ENCODE measurements around the gene TRPM3. TPM values are rescaled to one million over a fixed set of nuclear protein-coding genes. Genes with fewer than 3 reads are reported as not detected.

Gene TRPM3
- total RNA-seq, 2 experiments from 2014 or later, result not detected

- no peak overlapping the region for H3K4me3 Mint-ChIP-seq
Measured at GRCh38 chr9:70954596-70955143, 166.8 kb downstream of the TRPM3 start.

GRCh38 chr9:70954126-70954525, 167.3 kb downstream of the TRPM3 start:
- H3K36me3 ChIP-seq (ENCODE audit: insufficient read depth, low read length), result no peaks in the 10 kb centered on the region
- no peak for TF ChIP-seq CTCF (IDR thresholded peaks at IDR 0.05)
- H3K27me3 Mint-ChIP-seq, result no peaks in the 10 kb centered on the region
- H3K4me3 ChIP-seq (ENCODE audit: low read length), result no peak overlapping the region
- H3K4me3 Mint-ChIP-seq, result no peak overlapping the region
- H3K27ac ChIP-seq (ENCODE audit: low read depth in 1 of 2, low read length in 2 of 2), result no peak overlapping the region
- intact Hi-C loops (cut with DNase I, micrococcal nuclease), result no loop called here
- H3K4me1 Mint-ChIP-seq (ENCODE audit: low read depth), result no peaks in the 10 kb centered on the region
- DNase-seq, result no peak
- H3K36me3 Mint-ChIP-seq (ENCODE audit: low read depth), result no peaks in the 10 kb centered on the region
- H3K27ac Mint-ChIP-seq, result no peak overlapping the region
- POLR2A ChIA-PET, result no interaction called here
- H3K4me1 ChIP-seq (ENCODE audit: insufficient read depth, low read length), result no peaks in the 10 kb centered on the region
- CTCF ChIA-PET, result interaction anchor here (1.2 kb wide), 1 partner anchor 14 kb away, joined by 3 read pairs; no protein-coding TSS in a partner anchor
- ATAC-seq (ENCODE audit: poor library complexity), result no peak
- H3K9me3 Mint-ChIP-seq, result no peaks in the 10 kb centered on the region
- H3K27me3 ChIP-seq (ENCODE audit: control insufficient read depth in 1 of 2, insufficient read depth in 2 of 2, low read length in 2 of 2), result peaks cover 0 to 6% of the 10 kb centered on the region in 2 experiments
- H3K9me3 ChIP-seq (ENCODE audit: control insufficient read depth in 1 of 2, insufficient read depth in 1 of 2, low read length in 2 of 2), result no peaks in the 10 kb centered on the region

More at GRCh38 chr9:70954596-70955143, 166.8 kb downstream of the TRPM3 start:
- H3K27me3 ChIP-seq (ENCODE audit: control insufficient read depth in 1 of 2, insufficient read depth in 2 of 2, low read length in 2 of 2), result peaks cover 0 to 6% of the 10 kb centered on the region in 2 experiments
- DNase-seq (no peak), ATAC-seq (ENCODE audit: poor library complexity) (no peak)
- no peaks in the 10 kb centered on the region for H3K4me1 ChIP-seq (ENCODE audit: insufficient read depth, low read length)
- no peaks in the 10 kb centered on the region for H3K36me3 ChIP-seq (ENCODE audit: insufficient read depth, low read length)
- intact Hi-C loops (cut with DNase I, micrococcal nuclease), result no loop called here
- ChIA-PET POLR2A (no interaction called here), CTCF (interaction anchor here (1.2 kb wide), 1 partner anchor 14 kb away, joined by 3 read pairs; no protein-coding TSS in a partner anchor)
- Mint-ChIP-seq H3K36me3 (ENCODE audit: low read depth) (no peaks in the 10 kb centered on the region), H3K27ac (no peak overlapping the region), H3K27me3 (no peaks in the 10 kb centered on the region), H3K4me1 (ENCODE audit: low read depth) (no peaks in the 10 kb centered on the region), H3K9me3 (no peaks in the 10 kb centered on the region)
- H3K27ac ChIP-seq (ENCODE audit: low read depth in 1 of 2, low read length in 2 of 2), result no peak overlapping the region
- H3K4me3 ChIP-seq (ENCODE audit: low read length), result no peak overlapping the region
- H3K9me3 ChIP-seq (ENCODE audit: control insufficient read depth in 1 of 2, insufficient read depth in 1 of 2, low read length in 2 of 2), result no peaks in the 10 kb centered on the region
- no peak for TF ChIP-seq CTCF (IDR thresholded peaks at IDR 0.05)

GRCh38 chr9:70951749-70952727, 169.4 kb downstream of the TRPM3 start:
- Mint-ChIP-seq H3K4me1 (ENCODE audit: low read depth) (no peaks in the 10 kb centered on the region), H3K27ac (no peak overlapping the region), H3K36me3 (ENCODE audit: low read depth) (no peaks in the 10 kb centered on the region), H3K4me3 (no peak overlapping the region), H3K27me3 (no peaks in the 10 kb centered on the region), H3K9me3 (no peaks in the 10 kb centered on the region)
- ATAC-seq (ENCODE audit: poor library complexity), result no peak
- Histone ChIP-seq H3K4me3 (ENCODE audit: low read length) (no peak overlapping the region), H3K36me3 (ENCODE audit: insufficient read depth, low read length) (no peaks in the 10 kb centered on the region), H3K27me3 (ENCODE audit: control insufficient read depth in 1 of 2, insufficient read depth in 2 of 2, low read length in 2 of 2) (peaks cover 0 to 6% of the 10 kb centered on the region in 2 experiments), H3K9me3 (ENCODE audit: control insufficient read depth in 1 of 2, insufficient read depth in 1 of 2, low read length in 2 of 2) (no peaks in the 10 kb centered on the region), H3K4me1 (ENCODE audit: insufficient read depth, low read length) (no peaks in the 10 kb centered on the region), H3K27ac (ENCODE audit: low read depth in 1 of 2, low read length in 2 of 2) (no peak overlapping the region)
- ChIA-PET POLR2A (no interaction called here), CTCF (no interaction called here)
- TF ChIP-seq CTCF (IDR thresholded peaks at IDR 0.05), result no peak
- intact Hi-C loops (cut with DNase I, micrococcal nuclease), result no loop called here
- no peak for DNase-seq

Measured in CD4-positive, alpha-beta T cell (primary cell).